ENCODE results near the gene VEZF1.
A peak's percentile ranks its signal among the peaks of the same experiment; 100 is the strongest.

GRCh38 chr17:57986841-57987580, 1.0 kb downstream of the VEZF1 start:
- TF ChIP-seq EZH2 (IDR thresholded peaks at IDR 0.05; ENCODE audit: borderline replicate concordance, low read depth, low read length, severe bottlenecking) (no peak), CTCF (IDR thresholded peaks at IDR 0.05; ENCODE audit: extremely low read depth in 1 of 2, insufficient read depth in 1 of 2, low read depth in 1 of 2, low read length in 2 of 2) (no peak), POLR2AphosphoS5 (IDR thresholded peaks at IDR 0.05; ENCODE audit: insufficient read depth, low read depth, low read length) (peak; percentile 41), GATA2 (IDR thresholded peaks at IDR 0.05; ENCODE audit: insufficient read depth, insufficient read length, low read depth, low read length) (no peak), JUN (IDR thresholded peaks at IDR 0.05; ENCODE audit: borderline replicate concordance, insufficient read depth, insufficient read length, low read depth) (peak; percentile 26)

Data from endothelial cell of umbilical vein (primary cell).